Omental fat pad (tissue), 4 donors: ENCODE measurements around the gene ARHGAP8. TPM values are rescaled to one million over a fixed set of nuclear protein-coding genes. Genes with fewer than 3 reads are reported as not detected.

Experiments used
- ATAC-seq: fragments of 150-250 bp; one replicate; pipeline ENCODE4 v1.9.1; 2016; ENCODE audit warnings: mild to moderate bottlenecking, moderate library complexity; ENCODE audit not compliant: low FRiP score
- DNase-seq: peaks from one replicate; pipeline ENCODE4 v3.0.0-alpha.2; 2019; ENCODE audit warnings: low spot score
- CTCF ChIP-seq, 3 donors: fragments of 450-650 bp; IDR thresholded peaks; one replicate each; pipeline ENCODE4 v1.5.1; 2016 to 2017; ENCODE audit warnings: antibody characterized with exemption in 3 of 3, mild to moderate bottlenecking in 3 of 3, moderate library complexity in 2 of 3
- total RNA-seq, 4 donors: library from RNA; depleted of rRNA; stranded (reverse); fragments of >200 nt; gene quantifications; one replicate each; pipeline ENCODE4 v1.1.0, GENCODE V29; 2016

The ARHGAP8 gene
- total RNA-seq, 4 donors from 2014 or later = 0.46 to 2.2 (median 1.9) TPM; not detected in 1

GRCh38 chr22:44707752-44708151, 44.6 kb upstream of the ARHGAP8 start:
- TF ChIP-seq CTCF (IDR thresholded peaks at IDR 0.05) = no peak
- no peak for DNase-seq
- no peak for ATAC-seq

- no peak for TF ChIP-seq CTCF (IDR thresholded peaks at IDR 0.05)
- ATAC-seq (no peak), DNase-seq (no peak)
Observed at GRCh38 chr22:44709881-44710392, 42.4 kb upstream of the ARHGAP8 start.

GRCh38 chr22:44710474-44711240, 41.7 kb upstream of the ARHGAP8 start:
- TF ChIP-seq CTCF (IDR thresholded peaks at IDR 0.05) = no peak
- ATAC-seq = no peak
- no peak for DNase-seq

GRCh38 chr22:44711241-44711560, 41.2 kb upstream of the ARHGAP8 start:
- no peak for DNase-seq
- TF ChIP-seq CTCF (IDR thresholded peaks at IDR 0.05) = no peak
- ATAC-seq = no peak

GRCh38 chr22:44711690-44712555, 40.5 kb upstream of the ARHGAP8 start:
- DNase-seq = no peak
- ATAC-seq = no peak
- no peak for TF ChIP-seq CTCF (IDR thresholded peaks at IDR 0.05)

- DNase-seq (no peak), ATAC-seq (no peak)
- TF ChIP-seq CTCF (IDR thresholded peaks at IDR 0.05) = no peak
Observed at GRCh38 chr22:44712962-44713361, 39.4 kb upstream of the ARHGAP8 start.
